ENCODE data around the gene CLNK.

The CLNK gene, protein sequence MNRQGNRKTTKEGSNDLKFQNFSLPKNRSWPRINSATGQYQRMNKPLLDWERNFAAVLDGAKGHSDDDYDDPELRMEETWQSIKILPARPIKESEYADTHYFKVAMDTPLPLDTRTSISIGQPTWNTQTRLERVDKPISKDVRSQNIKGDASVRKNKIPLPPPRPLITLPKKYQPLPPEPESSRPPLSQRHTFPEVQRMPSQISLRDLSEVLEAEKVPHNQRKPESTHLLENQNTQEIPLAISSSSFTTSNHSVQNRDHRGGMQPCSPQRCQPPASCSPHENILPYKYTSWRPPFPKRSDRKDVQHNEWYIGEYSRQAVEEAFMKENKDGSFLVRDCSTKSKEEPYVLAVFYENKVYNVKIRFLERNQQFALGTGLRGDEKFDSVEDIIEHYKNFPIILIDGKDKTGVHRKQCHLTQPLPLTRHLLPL

GRCh38 chr4:10684631-10685030, at the start of gene CLNK:
TSS of gene CLNK (minus strand) at chr4:10684768. CDS start at chr4:10667869, 16,899 bp downstream.
- no peak for DNase-seq

- DNase-seq: no peak
Measured at GRCh38 chr4:10733481-10734062, 49.0 kb upstream of the CLNK start.

GRCh38 chr4:10732914-10733415, 48.4 kb upstream of the CLNK start:
- DNase-seq: no peak

- DNase-seq: no peak
Measured at GRCh38 chr4:10732235-10732913, 47.8 kb upstream of the CLNK start.

- DNase-seq: no peak
Measured at GRCh38 chr4:10731690-10732089, 47.1 kb upstream of the CLNK start.

- DNase-seq: no peak
Measured at GRCh38 chr4:10731162-10731561, 46.6 kb upstream of the CLNK start.

DNA sequence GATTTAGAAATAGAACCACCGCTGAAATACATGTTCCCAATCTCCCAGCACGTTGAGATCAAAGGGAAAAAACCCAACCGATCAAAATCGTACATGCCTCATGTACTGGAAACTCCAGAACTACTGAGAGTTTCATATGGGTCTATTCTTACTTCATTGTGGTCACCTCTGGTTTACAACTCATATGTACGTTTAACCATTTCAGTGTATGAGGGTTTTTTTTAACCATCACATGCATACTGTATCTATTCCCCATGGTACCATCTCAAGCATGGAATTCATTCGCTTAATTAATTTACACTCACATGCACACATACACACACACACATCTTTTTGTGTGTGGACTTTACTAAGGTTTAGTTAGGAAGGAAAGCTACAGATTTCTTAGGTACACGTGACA, 46.0 kb upstream of the CLNK start:
- no peak for DNase-seq

DNA sequence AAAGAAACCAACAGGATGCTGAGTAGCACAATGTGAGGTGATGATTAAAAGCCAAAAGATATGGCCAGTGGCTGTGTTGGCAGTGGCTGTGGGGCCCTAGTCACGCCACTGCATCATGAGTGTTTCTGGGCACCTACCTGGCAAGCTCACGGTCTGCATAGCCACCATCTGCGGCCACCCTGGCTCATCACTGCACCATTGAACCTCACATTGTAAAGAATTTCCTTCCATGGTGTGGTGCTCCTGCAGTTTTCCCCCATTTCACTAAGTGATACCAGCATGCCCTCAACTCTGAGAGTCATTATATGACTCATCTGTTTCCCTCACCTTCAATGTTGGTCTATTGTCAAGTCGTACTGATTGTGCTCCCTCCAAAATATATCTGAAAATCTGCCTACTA, 45.5 kb upstream of the CLNK start:
- no peak for DNase-seq

- DNase-seq: no peak
Measured at GRCh38 chr4:10729366-10729765, 44.8 kb upstream of the CLNK start.

- DNase-seq: no peak
Measured at GRCh38 chr4:10728016-10728415, 43.4 kb upstream of the CLNK start.

- no peak for DNase-seq
Measured at GRCh38 chr4:10727140-10727880, 42.7 kb upstream of the CLNK start.

DNA sequence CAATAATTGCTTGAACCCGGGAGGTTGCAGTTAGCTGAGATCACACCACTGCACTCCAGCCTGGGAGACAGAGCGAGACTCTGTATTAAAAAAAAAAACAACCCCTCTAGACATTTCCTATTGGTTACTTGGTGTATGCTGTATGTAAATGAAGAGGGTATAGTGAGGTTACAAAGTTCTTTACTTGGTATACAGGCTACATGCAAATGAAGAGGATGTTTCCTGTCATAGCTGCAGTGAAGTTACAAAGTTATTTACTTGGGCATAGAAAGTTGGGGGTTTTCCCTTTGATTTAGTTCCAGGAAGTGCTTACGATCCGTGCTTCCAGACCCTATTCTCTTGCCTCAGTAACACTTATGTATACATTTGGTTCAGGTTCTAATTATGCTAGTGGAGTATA, 38.4 kb upstream of the CLNK start:
- no peak for DNase-seq

- DNase-seq: no peak
Measured at GRCh38 chr4:10721616-10722015, 37.0 kb upstream of the CLNK start.

DNA sequence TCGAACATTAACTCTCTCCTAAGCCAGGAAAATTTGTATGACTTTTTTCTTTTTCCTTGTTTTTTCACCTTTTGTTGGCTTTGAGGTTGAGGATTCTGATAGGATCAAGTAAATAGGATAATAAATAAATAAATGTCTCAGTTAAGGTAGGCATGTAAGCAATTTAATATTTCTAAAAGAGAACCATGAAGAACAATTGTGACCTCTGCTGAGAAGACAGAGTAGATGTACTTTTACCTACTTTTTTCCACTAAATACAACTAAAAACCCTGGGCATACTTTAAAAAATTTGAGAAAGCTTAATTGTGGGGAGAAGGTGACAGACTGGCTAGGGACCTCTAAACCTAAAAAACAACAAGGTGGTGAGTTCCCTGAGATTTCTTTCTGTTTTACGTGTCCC, 31.6 kb upstream of the CLNK start:
- DNase-seq: no peak

- DNase-seq: no peak
Measured at GRCh38 chr4:10715696-10716095, 31.1 kb upstream of the CLNK start.

DNA sequence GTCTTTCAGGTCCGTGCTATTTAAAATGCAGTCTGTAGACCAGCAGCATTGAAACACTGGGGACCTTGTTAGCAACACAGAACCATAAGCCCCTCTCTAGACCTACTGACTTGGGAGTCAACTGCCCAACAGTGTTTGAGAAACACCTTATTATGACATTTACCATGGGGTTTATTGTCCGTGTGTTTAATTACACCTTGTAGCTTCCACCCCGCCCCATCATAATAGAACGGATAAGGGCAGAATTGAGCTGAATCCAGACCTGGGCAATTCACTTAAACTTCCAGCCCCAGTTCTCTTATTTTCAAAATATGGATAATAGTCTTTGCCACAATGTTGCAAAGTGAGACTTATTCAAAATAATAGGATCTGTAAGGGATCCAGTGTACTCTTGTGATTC, 30.6 kb upstream of the CLNK start:
- no peak for DNase-seq

- no peak for DNase-seq
Measured at GRCh38 chr4:10713591-10713990, 29.0 kb upstream of the CLNK start.

- no peak for DNase-seq
Measured at GRCh38 chr4:10706236-10706635, 21.7 kb upstream of the CLNK start.

DNA sequence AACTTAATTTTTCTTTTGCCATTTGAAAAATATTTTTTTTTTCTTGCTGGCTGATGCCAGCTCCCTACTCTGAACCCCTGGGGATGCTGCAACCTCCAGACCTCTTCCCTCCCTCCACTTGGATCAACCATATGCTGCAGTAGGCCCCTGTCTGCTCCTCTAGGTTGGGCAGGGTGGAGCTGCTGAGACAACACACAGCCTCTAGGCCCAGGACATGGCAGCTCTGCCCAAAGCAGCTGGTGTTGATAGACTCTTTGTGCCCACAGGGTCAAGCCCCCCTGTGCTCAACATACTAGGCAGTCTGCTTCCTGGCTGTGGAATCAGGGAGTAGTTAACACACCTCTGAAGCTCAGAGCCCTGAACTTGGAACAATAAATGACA, 19.9 kb upstream of the CLNK start:
- no peak for DNase-seq

DNA sequence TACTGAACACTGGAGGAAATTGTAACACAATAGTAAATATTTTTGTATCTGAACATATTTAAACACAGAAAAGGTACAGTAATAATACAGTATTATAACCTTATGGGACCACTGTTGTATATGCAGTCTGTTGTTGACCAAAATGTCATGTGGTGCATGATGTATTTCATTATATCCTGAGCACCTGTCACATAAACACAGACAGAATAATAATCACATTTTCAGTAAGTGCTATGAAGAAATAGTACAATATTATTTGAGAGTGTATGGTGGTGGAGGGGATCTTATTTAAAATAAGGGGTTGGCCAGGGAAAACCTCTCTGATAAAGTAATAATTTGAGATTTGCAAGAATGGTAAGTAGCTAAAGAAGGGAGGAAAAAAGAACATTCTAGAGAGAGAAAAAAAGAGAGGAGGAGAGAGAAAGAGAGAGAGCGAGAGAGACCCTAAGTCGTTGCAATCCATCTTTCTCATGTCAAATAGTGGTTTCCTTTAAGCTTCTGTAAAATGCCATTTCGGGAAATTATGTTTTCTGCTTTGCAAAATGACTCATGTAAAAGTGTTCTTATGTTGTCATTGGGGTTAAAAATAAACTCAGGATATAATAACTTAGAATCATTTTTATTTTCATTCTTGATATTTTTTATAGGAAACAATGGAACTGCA, 19.3 kb upstream of the CLNK start:
- no peak for DNase-seq

DNA sequence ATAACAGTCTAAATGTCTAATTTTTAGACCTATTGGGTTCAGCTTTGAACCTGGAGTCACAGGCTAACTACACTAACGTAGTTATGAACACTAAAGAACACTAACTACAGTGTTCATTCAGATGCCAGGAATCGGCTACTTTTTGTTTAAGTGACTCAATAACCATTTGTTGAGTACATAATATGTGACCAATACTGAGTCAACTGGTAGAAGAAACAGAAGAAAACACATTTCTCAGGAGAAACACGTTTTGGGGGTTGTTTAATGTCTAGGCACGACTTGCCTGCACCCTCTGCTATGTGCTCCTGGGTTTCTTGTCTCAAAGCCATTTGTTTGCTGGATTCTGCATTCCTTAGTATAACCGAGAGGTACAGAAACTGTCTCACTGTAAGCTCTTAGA, 18.6 kb upstream of the CLNK start:
- DNase-seq: no peak

DNA sequence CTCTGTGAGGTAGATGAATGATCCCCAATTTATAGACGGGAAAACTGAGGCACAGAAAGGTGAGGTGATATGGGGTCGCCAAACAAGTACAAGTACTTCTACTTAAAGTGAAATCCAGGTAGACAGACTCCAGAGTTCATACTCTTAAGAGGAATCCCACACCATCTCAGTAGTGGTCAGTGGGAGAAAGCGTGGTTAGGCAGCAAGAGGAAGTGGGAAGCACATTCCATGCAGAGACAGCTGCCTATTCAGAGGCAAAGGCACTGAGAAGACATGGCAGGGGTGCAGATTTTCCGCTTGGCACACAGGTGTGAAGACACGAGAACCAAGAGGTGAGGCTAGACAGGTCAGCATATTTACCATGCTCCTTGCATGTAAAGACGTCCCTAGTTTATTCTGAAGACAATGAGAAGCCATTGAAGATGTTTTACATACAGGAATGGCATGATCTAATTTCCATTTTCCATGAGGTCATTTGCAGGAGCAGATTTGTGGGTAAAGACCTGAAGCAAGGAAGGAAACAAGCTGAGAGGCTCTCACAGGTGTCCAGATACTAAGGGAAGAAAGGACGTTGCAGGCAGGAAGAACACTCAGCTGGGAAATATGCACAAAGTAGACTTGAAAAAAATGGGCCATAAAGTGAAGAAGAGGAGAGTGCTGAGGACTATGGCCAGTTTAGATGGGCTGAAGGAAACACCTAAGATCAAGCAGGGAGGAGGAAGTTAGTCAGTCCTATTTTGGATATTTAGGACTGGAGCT, 17.3 kb upstream of the CLNK start:
- DNase-seq: no peak
